ENCODE results near the gene CFL1.

The CFL1 gene

GRCh38 chr11:65887723-65888162 is 29.8 kb upstream of the CFL1 start:
- no peak for DNase-seq

GRCh38 chr11:65886826-65887722 is 29.1 kb upstream of the CFL1 start:
- DNase-seq = no peak

DNA sequence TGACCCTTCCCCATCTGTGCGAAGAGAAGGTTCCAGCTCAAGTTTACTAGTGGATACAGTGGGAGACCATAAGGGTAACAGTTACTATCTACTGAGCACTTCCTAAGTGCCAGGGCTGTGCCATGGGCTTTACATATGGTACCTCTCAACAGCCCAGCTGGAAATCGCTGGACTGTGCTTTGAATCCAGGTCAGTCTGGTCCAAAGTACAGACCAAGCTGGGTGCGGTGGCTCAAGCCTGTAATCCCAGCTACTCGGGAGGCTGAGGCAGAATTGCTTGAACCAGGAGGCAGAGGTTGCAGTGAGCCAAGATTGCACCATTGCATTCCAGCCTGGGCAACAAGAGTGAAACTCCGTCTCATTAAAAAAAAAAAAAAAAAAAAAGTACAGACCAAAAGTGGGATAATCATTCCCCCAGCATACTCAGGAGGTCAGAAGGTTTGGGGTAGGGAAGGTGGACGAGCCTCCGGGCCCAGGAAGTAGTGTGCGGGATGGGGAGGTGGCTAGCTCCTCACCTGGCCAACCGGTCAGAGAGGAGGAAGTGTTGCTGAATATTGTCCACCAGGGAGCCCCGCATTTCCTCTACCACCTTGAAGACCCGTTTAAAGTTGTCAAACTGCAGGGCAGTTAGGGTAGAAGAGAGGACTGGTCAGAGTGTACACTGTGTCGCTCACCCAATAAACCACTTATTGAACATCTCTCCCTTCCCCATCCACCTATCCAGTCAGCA is 28.0 kb upstream of the CFL1 start:
- DNase-seq = no peak

GRCh38 chr11:65885231-65885630 is 27.3 kb upstream of the CFL1 start:
- DNase-seq = no peak

GRCh38 chr11:65884716-65885092 is 26.7 kb upstream of the CFL1 start:
- peak; percentile 91 for DNase-seq

- no peak for DNase-seq
Observed at GRCh38 chr11:65883786-65884715, 26.1 kb upstream of the CFL1 start.

- DNase-seq = no peak
Observed at GRCh38 chr11:65883058-65883761, 25.2 kb upstream of the CFL1 start.

- DNase-seq = no peak
Observed at GRCh38 chr11:65882120-65883057, 24.4 kb upstream of the CFL1 start.

GRCh38 chr11:65880844-65881421 is 23.0 kb upstream of the CFL1 start:
- no peak for DNase-seq

DNA sequence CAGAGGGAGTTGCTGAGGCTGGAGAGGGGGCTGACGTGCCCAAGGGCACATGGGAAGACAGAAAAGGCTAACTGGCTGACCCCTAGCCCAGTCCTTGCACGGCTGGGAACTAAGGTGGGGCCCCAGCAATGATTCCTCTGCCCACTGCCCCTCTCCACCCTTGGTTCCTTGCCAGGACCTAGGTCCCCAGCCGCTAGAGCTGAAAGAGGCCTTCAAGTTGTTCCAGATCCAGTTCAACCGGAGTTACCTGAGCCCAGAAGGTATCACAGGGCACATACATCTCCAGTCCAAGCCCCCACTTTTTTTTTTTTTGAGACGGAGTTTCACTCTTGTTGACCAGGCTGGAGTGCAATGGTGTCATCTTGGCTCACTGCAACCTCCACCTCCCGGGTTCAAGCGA is 22.0 kb upstream of the CFL1 start:
- no peak for DNase-seq

- DNase-seq = peak; percentile 92
Observed at GRCh38 chr11:65879617-65880016, 21.6 kb upstream of the CFL1 start, which contains the start of gene CTSW. Gene CTSW, plus strand, starts transcription at chr11:65879837. Its CDS starts 18 bp downstream, at chr11:65879855.

DNA sequence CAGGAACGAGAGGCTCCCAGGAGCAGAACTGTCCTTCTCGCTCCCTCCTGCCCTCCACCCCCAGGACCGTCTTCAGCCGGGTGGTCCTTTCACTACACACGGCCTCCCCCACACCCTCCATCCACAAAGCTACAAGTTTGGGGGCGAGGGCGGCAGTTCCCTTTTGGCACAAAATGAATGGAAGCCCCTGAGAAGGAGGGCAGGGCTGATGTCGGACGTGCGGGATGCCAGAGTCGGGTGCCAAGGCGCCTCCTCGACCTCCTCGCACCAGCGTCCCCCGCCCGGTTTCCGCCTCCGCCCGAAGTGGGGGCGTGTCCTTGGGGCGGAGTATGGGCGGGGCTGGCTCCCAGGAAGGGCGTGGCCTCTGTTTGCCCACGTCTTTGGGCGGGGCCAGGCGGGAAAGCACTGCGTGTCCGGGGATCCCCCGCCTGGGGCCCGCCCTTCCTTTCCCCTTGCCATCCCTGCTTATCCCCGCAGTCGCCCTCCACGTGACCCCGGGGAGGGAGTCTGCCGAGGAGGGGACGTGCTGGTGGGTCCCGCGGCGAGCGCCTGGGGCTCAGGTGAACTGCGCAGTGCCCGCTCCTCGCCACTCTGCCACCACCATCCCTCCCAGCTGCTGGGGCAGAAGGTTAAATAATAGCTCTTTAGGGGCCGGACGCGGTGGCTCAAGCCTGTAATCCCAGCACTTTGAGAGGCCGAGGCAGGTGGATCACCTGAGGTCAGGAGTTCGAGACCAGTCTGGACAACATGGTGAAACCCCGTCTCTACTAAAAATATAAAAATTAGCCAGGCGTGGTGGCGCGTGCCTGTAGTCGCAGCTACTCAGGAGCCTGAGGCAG is 15.6 kb upstream of the CFL1 start:
- peak; percentile 96 for DNase-seq

GRCh38 chr11:65872586-65873317 is 14.8 kb upstream of the CFL1 start, which contains the start of gene EFEMP2:
Gene EFEMP2, minus strand, starts transcription at chr11:65872800. Its CDS starts 446 bp downstream, at chr11:65872354.
- DNase-seq = no peak

GRCh38 chr11:65871811-65872548 is 14.0 kb upstream of the CFL1 start:
- no peak for DNase-seq

GRCh38 chr11:65870706-65871681 is 13.0 kb upstream of the CFL1 start:
- no peak for DNase-seq

GRCh38 chr11:65870307-65870658 is 12.3 kb upstream of the CFL1 start:
- no peak for DNase-seq

All from hematopoietic multipotent progenitor cell treated with erythropoietin and hydrocortisone succinate and interleukin-3 and kit ligand, for 4 days (in vitro differentiated cells).